CD4-positive, alpha-beta T cell treated with Interleukin-1 beta for 1 hour (primary cell): ENCODE measurements around the gene RFX3.
"Not testable (repeated sequence)": the region's sequence is repeated elsewhere in the genome, so short reads cannot be mapped to it uniquely, and the experiment has no call there.

Source experiments
- DNase-seq, 2 donors: peaks; one replicate each; pipeline ENCODE4 v3.0.0-alpha.2; 2020 to 2022

The RFX3 gene

DNA sequence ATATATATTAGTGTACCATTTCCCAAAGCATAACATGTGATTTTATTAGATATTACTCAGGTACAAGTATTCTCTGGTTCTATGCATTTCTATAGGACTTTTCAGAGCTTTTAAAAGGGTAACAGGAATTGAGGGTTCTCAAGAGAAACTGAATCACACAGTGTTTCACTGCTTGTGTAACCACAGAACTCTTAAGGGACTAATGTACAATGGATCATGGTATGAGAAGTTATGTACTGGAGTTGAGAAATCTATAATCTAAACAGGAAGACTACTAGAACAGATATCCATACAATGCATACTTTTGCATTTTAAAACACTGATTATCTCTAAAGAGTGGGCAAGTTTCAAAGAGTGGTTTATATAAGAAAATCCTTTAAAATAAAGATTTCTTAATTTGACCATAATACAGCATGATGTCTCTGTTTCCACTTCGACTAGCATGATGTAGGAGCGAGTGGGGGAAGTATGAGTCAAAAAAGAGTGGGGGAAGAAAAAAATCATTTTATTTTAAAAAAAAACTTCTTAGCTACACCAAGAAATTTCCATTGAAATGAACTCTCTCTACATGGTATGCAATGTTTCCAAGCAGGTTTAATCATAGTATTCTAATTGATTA, 183.5 kb downstream of the RFX3 start:
- DNase-seq, result no peak

- no peak for DNase-seq
Observed at GRCh38 chr9:3337515-3338225, 188.1 kb downstream of the RFX3 start.

DNA sequence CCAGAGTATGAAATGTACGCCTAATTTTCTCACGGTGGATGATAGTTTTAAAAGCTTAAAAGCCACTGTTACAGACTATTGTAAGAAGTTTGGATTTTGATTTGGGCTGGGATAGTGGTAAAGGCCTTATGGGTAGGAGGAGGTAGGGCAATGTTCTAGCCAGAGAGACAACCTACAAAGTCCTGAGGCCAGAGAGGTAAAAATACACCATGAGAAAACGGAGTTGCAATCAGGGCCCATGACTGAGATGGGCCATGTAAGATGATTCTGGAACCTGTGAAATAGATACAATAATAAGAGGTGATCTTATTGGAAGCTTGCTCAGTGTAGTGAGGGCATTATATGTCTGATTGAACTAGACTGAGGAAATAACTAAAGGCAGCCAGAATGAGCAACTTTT, 188.8 kb downstream of the RFX3 start:
- no peak for DNase-seq

DNA sequence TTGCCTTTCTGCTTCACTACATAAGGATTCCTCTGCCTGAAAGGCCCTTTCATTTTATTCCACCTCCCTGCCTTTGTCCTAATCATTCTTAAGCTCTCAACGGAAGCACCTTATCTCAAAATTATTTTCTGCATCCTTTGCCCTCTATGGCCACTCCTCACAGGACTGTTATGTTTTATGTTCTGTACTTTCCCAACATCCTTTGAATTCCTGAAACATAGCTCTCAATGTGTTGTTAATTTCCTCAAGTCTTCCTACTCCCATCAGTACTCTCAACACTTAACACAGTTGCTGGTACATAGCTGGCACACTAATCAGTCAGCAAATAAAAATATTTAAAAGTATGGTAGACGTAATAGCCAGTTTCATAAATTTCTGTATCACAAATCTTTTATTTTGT, 193.0 kb downstream of the RFX3 start:
- no peak for DNase-seq

DNA sequence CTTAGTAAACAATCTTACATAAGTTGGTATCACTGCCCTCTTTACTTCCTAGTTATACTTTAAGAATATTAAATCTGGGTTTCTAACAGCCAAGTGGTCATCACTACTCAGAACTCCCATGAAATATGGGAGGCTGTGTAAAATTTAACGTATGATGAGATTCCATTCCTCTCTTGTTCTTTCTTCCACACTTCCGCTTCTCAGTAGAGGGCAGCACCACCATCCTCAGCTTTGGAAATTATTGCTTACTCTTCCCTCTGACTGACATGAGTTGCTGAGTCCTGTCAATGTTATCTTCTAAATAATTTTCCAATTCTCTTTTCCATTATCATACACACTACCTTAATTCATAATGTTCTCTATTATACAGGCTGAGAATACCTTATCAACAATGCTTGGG, 194.0 kb downstream of the RFX3 start:
- no peak for DNase-seq

- DNase-seq, result no peak
Observed at GRCh38 chr9:3330792-3331420, 194.9 kb downstream of the RFX3 start.

DNA sequence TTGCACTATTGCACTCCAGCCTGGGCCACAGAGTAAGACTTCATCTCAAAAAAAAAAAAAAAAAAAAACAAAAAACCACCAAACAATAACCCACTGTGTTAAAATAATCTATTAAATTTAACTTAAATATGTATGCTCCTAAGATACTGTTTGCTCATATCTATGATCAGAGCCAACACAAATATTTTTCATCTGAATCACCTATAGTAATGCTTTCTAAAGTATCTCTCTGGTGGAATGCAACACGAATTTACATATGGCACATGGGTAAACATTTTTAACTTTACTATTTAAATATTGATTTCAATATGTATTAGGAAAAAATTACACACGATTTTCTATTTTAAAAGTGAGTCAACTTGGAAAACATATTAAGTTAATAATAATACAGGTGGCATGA, 196.4 kb downstream of the RFX3 start:
- DNase-seq, result no peak

DNA sequence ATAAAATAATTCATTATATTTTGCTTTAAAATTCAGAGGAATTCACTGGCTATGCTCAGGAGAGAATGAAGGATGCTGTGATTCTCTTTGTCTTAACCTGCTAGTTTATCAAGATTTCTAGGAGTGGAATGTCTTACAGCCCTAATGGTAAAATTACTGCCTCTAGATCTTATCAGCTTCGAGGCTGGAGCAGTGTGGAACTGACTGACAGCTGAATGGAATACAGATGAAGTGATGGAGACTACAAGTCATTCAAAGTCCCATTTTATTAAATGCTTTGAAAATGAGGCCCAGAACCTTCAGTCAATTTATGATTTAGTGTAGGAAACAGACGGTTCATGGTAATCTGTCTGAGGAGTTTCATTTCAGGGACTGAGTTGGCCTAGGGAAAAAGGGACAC, 202.1 kb downstream of the RFX3 start:
- DNase-seq, result no peak

GRCh38 chr9:3321186-3321585, 204.6 kb downstream of the RFX3 start:
- DNase-seq, result no peak

DNA sequence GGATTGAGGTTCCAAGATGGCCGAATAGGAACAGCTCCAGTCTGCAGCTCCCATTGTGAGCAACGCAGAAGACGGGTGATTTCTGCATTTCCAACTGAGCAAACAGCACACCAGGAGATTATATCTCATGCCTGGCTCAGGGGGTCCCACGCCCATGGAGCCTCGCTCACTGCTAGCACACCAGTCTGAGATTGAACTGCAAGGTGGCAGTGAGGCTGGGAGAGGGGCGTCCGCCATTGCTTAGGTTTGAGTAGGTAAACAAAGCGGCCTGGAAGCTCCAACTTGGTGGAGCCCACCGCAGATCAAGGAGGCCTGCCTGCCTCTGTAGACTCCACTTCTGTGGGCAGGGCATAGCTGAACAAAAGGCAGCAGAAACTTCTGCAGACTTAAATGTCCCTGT, 213.2 kb downstream of the RFX3 start:
- not testable (repeated sequence) for DNase-seq

DNA sequence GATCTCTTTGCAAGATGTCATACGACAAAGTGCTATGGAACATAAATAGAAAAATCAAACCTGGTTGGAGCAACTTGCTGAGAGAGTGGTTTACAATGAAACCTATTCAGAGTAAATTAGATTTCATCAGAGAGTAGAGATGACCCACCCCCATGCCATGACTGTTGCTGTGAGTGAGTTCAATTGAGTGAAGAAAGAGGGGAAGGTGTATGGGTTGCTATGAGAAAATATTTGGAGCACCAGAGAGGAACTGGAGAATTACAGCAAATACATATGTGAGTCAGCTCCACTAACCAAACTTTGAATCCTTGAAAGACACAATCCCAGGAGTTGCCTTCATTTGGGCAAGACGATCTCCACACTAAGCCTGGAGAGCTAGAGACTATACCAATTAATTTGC, 217.2 kb downstream of the RFX3 start:
- no peak for DNase-seq

- DNase-seq, result not testable (repeated sequence)
Observed at GRCh38 chr9:3304388-3304787, 221.4 kb downstream of the RFX3 start.

DNA sequence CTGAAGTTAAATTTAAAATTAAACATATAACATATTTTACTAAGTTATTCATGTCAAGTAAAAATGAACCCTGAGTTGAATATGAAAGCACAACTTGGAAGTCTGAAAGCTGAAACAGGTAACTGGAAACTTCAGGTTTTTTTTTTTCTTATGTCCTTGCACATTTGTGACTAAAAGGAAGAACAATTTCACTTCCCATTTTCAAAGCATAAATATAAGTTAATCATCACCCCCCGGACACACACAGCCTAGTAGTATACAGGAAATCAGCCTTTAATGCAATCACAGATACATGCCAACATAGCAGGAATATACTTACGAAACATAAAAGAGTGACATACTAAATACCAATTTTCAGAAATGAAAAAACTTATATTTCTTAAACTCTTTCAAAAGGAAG, 225.9 kb downstream of the RFX3 start:
- DNase-seq, result no peak

GRCh38 chr9:3296536-3296935, 229.3 kb downstream of the RFX3 start:
- no peak for DNase-seq

DNA sequence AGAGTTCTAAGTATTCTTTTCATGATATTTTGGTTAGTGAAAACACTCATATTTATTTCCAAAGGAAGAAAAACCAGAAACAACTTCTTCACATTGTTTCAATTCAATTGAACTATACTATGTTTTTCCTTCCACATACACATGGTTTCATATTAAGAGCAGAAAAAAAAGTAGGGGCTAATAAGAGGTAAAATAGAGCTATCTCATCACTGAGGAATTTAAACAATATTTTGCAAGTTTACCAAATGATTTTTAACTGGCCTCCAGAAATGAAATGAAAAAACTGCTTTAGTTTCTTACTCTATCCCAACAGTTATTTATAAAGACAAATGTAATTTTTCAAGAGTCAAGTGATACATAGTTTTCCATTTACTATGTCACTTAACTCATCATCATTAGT, 233.5 kb downstream of the RFX3 start:
- no peak for DNase-seq

GRCh38 chr9:3290231-3290840, 235.5 kb downstream of the RFX3 start:
- DNase-seq, result no peak

DNA sequence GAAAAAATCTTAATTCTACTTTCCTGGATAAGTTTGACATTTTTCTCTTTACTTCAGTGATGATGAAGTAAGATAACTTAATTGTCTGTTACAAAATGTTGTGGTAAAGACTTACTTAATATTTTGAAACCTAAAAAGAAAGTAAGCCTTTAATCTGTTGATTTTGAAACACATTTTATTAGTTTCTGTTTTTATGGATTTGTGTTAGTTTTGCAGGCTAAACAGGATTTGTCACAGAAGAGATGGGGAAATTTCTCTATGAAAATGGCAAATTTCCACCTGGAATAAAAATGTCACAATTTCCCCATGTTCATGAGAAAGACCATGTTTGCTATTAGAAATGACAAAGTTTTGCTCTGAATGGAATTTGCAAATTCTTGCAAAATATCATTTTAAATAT, 237.1 kb downstream of the RFX3 start:
- no peak for DNase-seq

GRCh38 chr9:3285365-3286161, 240.2 kb downstream of the RFX3 start:
- no peak for DNase-seq

DNA sequence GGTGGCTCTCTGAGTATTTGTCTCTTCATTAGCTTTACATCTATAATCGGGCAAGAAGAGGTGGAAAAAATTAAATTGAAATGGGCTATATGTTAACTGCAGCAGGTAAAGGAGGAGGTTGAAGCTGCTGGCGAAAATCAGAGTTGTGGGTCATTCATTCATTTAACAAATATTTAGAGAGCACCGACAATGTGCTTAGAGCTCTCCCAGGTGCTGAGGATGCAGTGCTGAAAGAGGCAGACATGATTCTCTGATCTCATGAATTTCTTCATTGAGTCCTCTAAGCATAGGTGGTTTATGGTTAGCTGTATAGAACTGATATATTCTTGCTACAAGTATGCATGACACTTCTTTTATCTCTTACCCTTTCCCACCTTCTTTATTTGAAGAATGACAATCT, 243.4 kb downstream of the RFX3 start:
- DNase-seq, result no peak

GRCh38 chr9:3281399-3281798, 244.4 kb downstream of the RFX3 start:
- DNase-seq, result no peak

- no peak for DNase-seq
Observed at GRCh38 chr9:3277200-3277599, 248.6 kb downstream of the RFX3 start.

- DNase-seq, result no peak
Observed at GRCh38 chr9:3271581-3271980, 254.2 kb downstream of the RFX3 start.

DNA sequence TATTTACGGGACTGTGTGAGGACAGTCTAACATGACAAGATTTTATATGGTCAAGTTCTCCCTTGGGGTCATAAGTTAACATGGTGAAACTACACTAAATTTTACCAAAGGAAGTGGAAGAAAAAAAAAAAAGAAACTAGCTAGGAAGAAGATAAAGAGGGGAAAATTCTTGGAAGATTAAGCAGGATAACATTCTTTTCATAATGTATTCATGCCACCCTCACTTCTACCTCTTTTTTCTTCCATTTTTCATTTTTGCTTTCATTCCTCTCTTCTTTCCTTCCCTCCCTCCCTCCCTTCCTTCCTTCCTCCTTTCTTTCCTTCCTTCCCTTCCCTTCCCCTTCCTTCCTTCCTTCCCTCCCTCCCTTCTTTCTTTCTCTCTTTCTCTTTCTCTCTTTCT, 254.6 kb downstream of the RFX3 start:
- no peak for DNase-seq
